Measurements from ENCODE around the gene SLC51A. TPM values are rescaled to one million over a fixed set of nuclear protein-coding genes. Genes with fewer than 3 reads are reported as not detected.

Gene SLC51A
- total and polyA plus RNA-seq, 2 of the 13 experiments (the other 11 are each of a cell fraction or from before 2014, with no cell fraction given), result 4.3 to 48.8 TPM

GRCh38 chr3:196192036-196192523 lies 24.3 kb upstream of the SLC51A start (continued):
- TF ChIP-seq STAT6 (CRISPR knock-in tag; IDR thresholded peaks at IDR 0.05; ENCODE audit: borderline replicate concordance), result no peak
- no peak for TF ChIP-seq POGZ (CRISPR knock-in tag; IDR thresholded peaks at IDR 0.05)
- TF ChIP-seq KLF15 (CRISPR knock-in tag; IDR thresholded peaks at IDR 0.05; ENCODE audit: borderline replicate concordance), result no peak
- no peak for TF ChIP-seq SATB2 (CRISPR knock-in tag; IDR thresholded peaks at IDR 0.05)
- TF ChIP-seq MEF2D (CRISPR knock-in tag; IDR thresholded peaks at IDR 0.05), result 0 out of 2 replicates have a peak, but pooled peaks have one; percentile 27
- no peak for TF ChIP-seq HMGA1 (CRISPR knock-in tag; conservative IDR thresholded peaks at IDR 0.05)
- TF ChIP-seq NR2F2 (IDR thresholded peaks at IDR 0.05; ENCODE audit: borderline replicate concordance, low read depth), result no peak
- TF ChIP-seq HNRNPLL (IDR thresholded peaks at IDR 0.05; ENCODE audit: low read depth, low read length, poor library complexity, severe bottlenecking), result no peak
- no peak for TF ChIP-seq GABPB1 (CRISPR knock-in tag; IDR thresholded peaks at IDR 0.05)
- 0 out of 2 replicates have a peak, but pooled peaks have one; percentile 32 for TF ChIP-seq ZNF891 (CRISPR knock-in tag; IDR thresholded peaks at IDR 0.05)
- TF ChIP-seq, protein P1, sequence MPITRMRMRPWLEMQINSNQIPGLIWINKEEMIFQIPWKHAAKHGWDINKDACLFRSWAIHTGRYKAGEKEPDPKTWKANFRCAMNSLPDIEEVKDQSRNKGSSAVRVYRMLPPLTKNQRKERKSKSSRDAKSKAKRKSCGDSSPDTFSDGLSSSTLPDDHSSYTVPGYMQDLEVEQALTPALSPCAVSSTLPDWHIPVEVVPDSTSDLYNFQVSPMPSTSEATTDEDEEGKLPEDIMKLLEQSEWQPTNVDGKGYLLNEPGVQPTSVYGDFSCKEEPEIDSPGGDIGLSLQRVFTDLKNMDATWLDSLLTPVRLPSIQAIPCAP (CRISPR knock-in tag; IDR thresholded peaks at IDR 0.05; ENCODE audit: low read depth), result no peak
- TF ChIP-seq CTCF (CRISPR knock-in tag; IDR thresholded peaks at IDR 0.05), result peak; percentile 63
- TF ChIP-seq ZBTB40 (IDR thresholded peaks at IDR 0.05), result no peak
- no peak for TF ChIP-seq ZBTB40 (CRISPR knock-in tag; IDR thresholded peaks at IDR 0.05)
